WTC11 (cell line): ENCODE results near the gene DOCK8. TPM values are rescaled to one million over a fixed set of nuclear protein-coding genes. Genes with fewer than 3 reads are reported as not detected.

Source experiments
- ATAC-seq: fragments of 200-7000 bp; cut with Tn5 transposase; 2 replicates; pipeline ENCODE4 v1.10.0; 2021; ENCODE audit warnings: mild to moderate bottlenecking, moderate library complexity
- CTCF ChIA-PET: fragments of 300-600 bp; sonication (Branson Sonifier 250); formaldehyde crosslinking; loops from one replicate; lab custom pipeline; 2021; ENCODE audit warnings: antibody characterized with exemption; lab: Charles Lee
- POLR2A ChIA-PET: fragments of 350-600 bp; sonication (Branson Sonifier 250); formaldehyde crosslinking; loops from one replicate; lab custom pipeline; 2021; ENCODE audit warnings: antibody characterized with exemption; lab: Charles Lee
- DNase-seq: peaks from one replicate; pipeline ENCODE4 v3.0.0; 2021; ENCODE audit warnings: low spot score
- H3K27ac Mint-ChIP-seq: 2 replicates; pipeline ENCODE4 v1.8.0; 2021; ENCODE audit warnings: mixed read lengths
- H3K27me3 Mint-ChIP-seq: 2 replicates; pipeline ENCODE4 v1.8.0; 2021; ENCODE audit warnings: low read depth, mild to moderate bottlenecking, moderate library complexity, mixed read lengths
- H3K36me3 Mint-ChIP-seq: 2 replicates; pipeline ENCODE4 v1.8.0; 2021; ENCODE audit warnings: mixed read lengths
- H3K4me1 Mint-ChIP-seq: 2 replicates; pipeline ENCODE4 v1.8.0; 2022; ENCODE audit warnings: mixed read lengths
- H3K4me3 Mint-ChIP-seq: 2 replicates; pipeline ENCODE4 v1.8.0; 2021; ENCODE audit warnings: mild to moderate bottlenecking, moderate library complexity, mixed read lengths
- H3K9me3 Mint-ChIP-seq: 2 replicates; pipeline ENCODE4 v1.8.0; 2021; ENCODE audit warnings: mixed read lengths
- ATF3 ChIP-seq: sonication (generic); formaldehyde crosslinking; conservative IDR thresholded peaks from 2 replicates; pipeline ENCODE4 v1.8.1; 2022; ENCODE audit warnings: mild to moderate bottlenecking, missing genetic modification reagents
- CBFB ChIP-seq: sonication (generic); formaldehyde crosslinking; IDR thresholded peaks from 2 replicates; pipeline ENCODE4 v1.8.1; 2022; ENCODE audit warnings: mild to moderate bottlenecking, low read depth, missing genetic modification reagents
- ESRRA ChIP-seq: sonication (generic); formaldehyde crosslinking; IDR thresholded peaks from 2 replicates; pipeline ENCODE4 v1.8.1; 2022; ENCODE audit warnings: mild to moderate bottlenecking, missing genetic modification reagents, borderline replicate concordance
- ETV6 ChIP-seq: sonication (generic); formaldehyde crosslinking; IDR thresholded peaks from 2 replicates; pipeline ENCODE4 v1.8.1; 2022; ENCODE audit warnings: mild to moderate bottlenecking, missing genetic modification reagents
- FOXJ3 ChIP-seq: sonication (generic); formaldehyde crosslinking; IDR thresholded peaks from 2 replicates; pipeline ENCODE4 v1.9.0; 2021; ENCODE audit warnings: missing genetic modification reagents, mild to moderate bottlenecking, borderline replicate concordance
- IRF2 ChIP-seq: sonication (generic); formaldehyde crosslinking; IDR thresholded peaks from 2 replicates; pipeline ENCODE4 v1.8.0; 2022; ENCODE audit warnings: low read depth, missing genetic modification reagents, borderline replicate concordance
- KAT7 ChIP-seq: sonication (generic); formaldehyde crosslinking; IDR thresholded peaks from 2 replicates; pipeline ENCODE4 v1.8.1; 2023; ENCODE audit warnings: missing genetic modification reagents, mild to moderate bottlenecking, borderline replicate concordance
- MAX ChIP-seq: sonication (generic); formaldehyde crosslinking; IDR thresholded peaks from 2 replicates; pipeline ENCODE4 v1.8.0; 2022; ENCODE audit warnings: mild to moderate bottlenecking, missing genetic modification reagents
- NR3C1 ChIP-seq: sonication (generic); formaldehyde crosslinking; conservative IDR thresholded peaks from 2 replicates; pipeline ENCODE4 v1.8.1; 2023; ENCODE audit warnings: low read depth, mild to moderate bottlenecking, missing genetic modification reagents
- PRRX2 ChIP-seq: fragments of 250-450 bp; sonication (Bioruptor Pico); IDR thresholded peaks from 2 replicates; pipeline ENCODE4 v1.8.0; 2021; ENCODE audit warnings: mild to moderate bottlenecking
- RELA ChIP-seq: sonication (generic); formaldehyde crosslinking; IDR thresholded peaks from 2 replicates; pipeline ENCODE4 v1.8.1; 2022; ENCODE audit warnings: missing genetic modification reagents, mild to moderate bottlenecking, borderline replicate concordance
- TCF7 ChIP-seq: sonication (generic); formaldehyde crosslinking; IDR thresholded peaks from 2 replicates; pipeline ENCODE4 v1.8.0; 2022; ENCODE audit warnings: mild to moderate bottlenecking, low read depth, missing genetic modification reagents, moderate library complexity
- TP53 ChIP-seq: sonication (generic); formaldehyde crosslinking; IDR thresholded peaks from 2 replicates; pipeline ENCODE4 v1.8.1; 2023; ENCODE audit warnings: mild to moderate bottlenecking, missing genetic modification reagents
- ZNF281 ChIP-seq: sonication (generic); formaldehyde crosslinking; IDR thresholded peaks from 2 replicates; pipeline ENCODE4 v1.8.0; 2023; ENCODE audit warnings: mild to moderate bottlenecking, missing genetic modification reagents
- ZNF396 ChIP-seq: fragments of 250-450 bp; sonication (Bioruptor Pico); IDR thresholded peaks from 2 replicates; pipeline ENCODE4 v1.8.0; 2021; ENCODE audit warnings: mild to moderate bottlenecking, moderate library complexity, borderline replicate concordance
- ZNF416 ChIP-seq: fragments of 250-450 bp; sonication (Bioruptor Pico); IDR thresholded peaks from 2 replicates; pipeline ENCODE4 v1.9.0; 2021; ENCODE audit warnings: mild to moderate bottlenecking, inconsistent platforms
- total RNA-seq: library from RNA; stranded (reverse); gene quantifications from 3 replicates; pipeline ENCODE4 v1.2.3, GENCODE V29; 2021
- TF ChIP-seq, protein P1 (sequence below): fragments of 250-450 bp; sonication (Bioruptor Pico); IDR thresholded peaks from 2 replicates; pipeline ENCODE4 v1.9.0; 2021; ENCODE audit warnings: mild to moderate bottlenecking
- TF ChIP-seq, protein P2 (sequence below): sonication (generic); formaldehyde crosslinking; IDR thresholded peaks from 2 replicates; pipeline ENCODE4 v1.8.1; 2022; ENCODE audit warnings: mild to moderate bottlenecking, missing genetic modification reagents, moderate library complexity, borderline replicate concordance
- TF ChIP-seq, protein P3 (sequence below): sonication (generic); formaldehyde crosslinking; IDR thresholded peaks from 2 replicates; pipeline ENCODE4 v1.8.1; 2022; ENCODE audit warnings: low read depth, missing genetic modification reagents, borderline replicate concordance
- TF ChIP-seq, protein P4 (sequence below): sonication (generic); formaldehyde crosslinking; IDR thresholded peaks from 2 replicates; pipeline ENCODE4 v1.8.1; 2023; ENCODE audit warnings: mild to moderate bottlenecking, missing genetic modification reagents, moderate library complexity

The DOCK8 gene
- total RNA-seq, 1 experiment from 2014 or later = 3.2 TPM

DNA sequence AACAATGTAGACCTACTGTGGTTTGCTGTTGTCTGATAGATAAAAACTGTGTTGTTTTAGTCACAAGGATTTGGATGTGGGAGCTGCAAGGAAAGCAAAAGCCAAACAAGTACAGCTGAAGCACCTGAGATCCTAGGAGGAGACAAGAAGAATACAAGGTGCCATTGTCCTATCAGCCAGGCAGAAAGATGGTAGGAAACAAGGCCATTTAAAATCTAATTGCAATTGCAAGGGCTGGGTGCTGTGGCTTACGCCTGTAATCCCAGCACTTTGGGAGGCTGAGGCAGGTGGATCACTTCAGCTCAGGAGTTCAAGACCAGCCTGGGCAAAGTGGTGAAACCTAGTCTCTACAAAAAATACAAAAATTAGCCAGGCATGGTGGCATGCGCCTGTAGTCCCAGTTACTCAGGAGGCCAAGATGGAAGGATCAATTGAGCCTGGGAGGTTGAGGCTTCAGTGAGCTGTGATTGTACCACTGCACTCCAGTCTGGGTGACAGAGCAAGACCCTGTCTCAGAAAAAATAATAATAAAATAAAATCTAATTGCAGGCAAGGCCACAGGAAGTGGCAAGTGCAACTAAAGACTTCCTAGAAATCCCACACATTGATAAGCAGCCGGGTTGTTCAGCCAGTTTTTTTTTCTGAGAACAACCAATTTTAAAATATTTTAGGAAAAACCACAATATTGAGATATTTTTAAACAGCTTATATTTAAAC, 22.6 kb downstream of the DOCK8 start (continued):
- no peak for TF ChIP-seq ZNF281 (CRISPR knock-in tag)

GRCh38 chr9:237858-238345, 23.2 kb downstream of the DOCK8 start:
- Mint-ChIP-seq H3K9me3 (peaks cover 31% of the 10 kb centered on the region), H3K4me1 (no peaks in the 10 kb centered on the region), H3K4me3 (no peak overlapping the region), H3K36me3 (peaks cover 18% of the 10 kb centered on the region), H3K27me3 (peaks cover 6% of the 10 kb centered on the region; the same call in 1 of the 2 replicates), H3K27ac (no peak overlapping the region)
- DNase-seq (no peak), ATAC-seq (no peak)
- ChIA-PET CTCF (no interaction called here), POLR2A (no interaction called here)
- TF ChIP-seq, protein P1, sequence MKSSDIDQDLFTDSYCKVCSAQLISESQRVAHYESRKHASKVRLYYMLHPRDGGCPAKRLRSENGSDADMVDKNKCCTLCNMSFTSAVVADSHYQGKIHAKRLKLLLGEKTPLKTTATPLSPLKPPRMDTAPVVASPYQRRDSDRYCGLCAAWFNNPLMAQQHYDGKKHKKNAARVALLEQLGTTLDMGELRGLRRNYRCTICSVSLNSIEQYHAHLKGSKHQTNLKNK = no peak
- TF ChIP-seq TP53 (CRISPR knock-in tag) (no peak), ESRRA (CRISPR knock-in tag) (no peak), TCF7 (CRISPR knock-in tag) (no peak), ZNF416 (CRISPR knock-in tag) (no peak), IRF2 (CRISPR knock-in tag) (no peak), CBFB (no peak), RELA (CRISPR knock-in tag) (no peak), PRRX2 (CRISPR knock-in tag) (no peak), ATF3 (CRISPR knock-in tag) (no peak), ZNF396 (CRISPR knock-in tag) (no peak), KAT7 (CRISPR knock-in tag) (no peak), NR3C1 (CRISPR knock-in tag) (no peak)
- TF ChIP-seq, protein P2, sequence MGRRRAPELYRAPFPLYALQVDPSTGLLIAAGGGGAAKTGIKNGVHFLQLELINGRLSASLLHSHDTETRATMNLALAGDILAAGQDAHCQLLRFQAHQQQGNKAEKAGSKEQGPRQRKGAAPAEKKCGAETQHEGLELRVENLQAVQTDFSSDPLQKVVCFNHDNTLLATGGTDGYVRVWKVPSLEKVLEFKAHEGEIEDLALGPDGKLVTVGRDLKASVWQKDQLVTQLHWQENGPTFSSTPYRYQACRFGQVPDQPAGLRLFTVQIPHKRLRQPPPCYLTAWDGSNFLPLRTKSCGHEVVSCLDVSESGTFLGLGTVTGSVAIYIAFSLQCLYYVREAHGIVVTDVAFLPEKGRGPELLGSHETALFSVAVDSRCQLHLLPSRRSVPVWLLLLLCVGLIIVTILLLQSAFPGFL (CRISPR knock-in tag) = no peak

DNA sequence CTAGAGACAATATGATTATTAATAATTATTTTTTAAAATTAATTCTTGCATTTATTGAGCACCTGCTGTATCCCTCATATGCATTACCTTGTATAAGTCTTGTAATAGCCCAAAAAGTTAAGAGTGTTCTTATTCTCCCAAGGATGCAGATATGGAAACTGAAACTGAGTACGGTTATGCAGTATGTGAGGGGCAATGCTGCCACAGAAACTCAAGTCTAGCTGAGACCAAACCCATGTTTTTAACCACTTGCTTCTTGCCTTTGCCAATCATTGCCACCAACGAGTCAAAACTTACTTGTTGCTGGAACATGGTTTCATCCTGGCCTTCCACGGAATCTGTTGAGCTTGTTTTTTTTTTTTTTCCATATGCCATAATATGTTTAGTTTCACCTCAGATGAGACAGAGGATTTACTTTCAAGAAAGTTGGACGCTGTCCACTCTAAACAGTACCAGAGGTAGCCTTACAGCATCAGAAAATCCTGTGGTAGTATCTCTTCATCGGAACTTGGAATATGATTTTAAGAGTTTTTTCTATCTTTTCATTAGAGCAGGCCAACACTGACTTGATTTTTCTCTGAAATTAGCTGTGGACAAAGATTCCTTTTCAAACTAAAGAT, 27.9 kb downstream of the DOCK8 start:
- Mint-ChIP-seq H3K27me3 (no peaks in the 10 kb centered on the region), H3K4me3 (no peak overlapping the region), H3K9me3 (no peaks in the 10 kb centered on the region), H3K27ac (no peak overlapping the region), H3K4me1 (no peaks in the 10 kb centered on the region), H3K36me3 (no peaks in the 10 kb centered on the region)
- ChIA-PET CTCF (no interaction called here), POLR2A (no interaction called here)
- DNase-seq (no peak), ATAC-seq (no peak)
- TF ChIP-seq, protein P3, sequence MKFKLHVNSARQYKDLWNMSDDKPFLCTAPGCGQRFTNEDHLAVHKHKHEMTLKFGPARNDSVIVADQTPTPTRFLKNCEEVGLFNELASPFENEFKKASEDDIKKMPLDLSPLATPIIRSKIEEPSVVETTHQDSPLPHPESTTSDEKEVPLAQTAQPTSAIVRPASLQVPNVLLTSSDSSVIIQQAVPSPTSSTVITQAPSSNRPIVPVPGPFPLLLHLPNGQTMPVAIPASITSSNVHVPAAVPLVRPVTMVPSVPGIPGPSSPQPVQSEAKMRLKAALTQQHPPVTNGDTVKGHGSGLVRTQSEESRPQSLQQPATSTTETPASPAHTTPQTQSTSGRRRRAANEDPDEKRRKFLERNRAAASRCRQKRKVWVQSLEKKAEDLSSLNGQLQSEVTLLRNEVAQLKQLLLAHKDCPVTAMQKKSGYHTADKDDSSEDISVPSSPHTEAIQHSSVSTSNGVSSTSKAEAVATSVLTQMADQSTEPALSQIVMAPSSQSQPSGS (CRISPR knock-in tag) = no peak
- TF ChIP-seq ZNF281 (CRISPR knock-in tag) (no peak), FOXJ3 (no peak), MAX (CRISPR knock-in tag) (no peak), TCF7 (CRISPR knock-in tag) (no peak), ETV6 (CRISPR knock-in tag) (no peak)
- TF ChIP-seq, protein P4, sequence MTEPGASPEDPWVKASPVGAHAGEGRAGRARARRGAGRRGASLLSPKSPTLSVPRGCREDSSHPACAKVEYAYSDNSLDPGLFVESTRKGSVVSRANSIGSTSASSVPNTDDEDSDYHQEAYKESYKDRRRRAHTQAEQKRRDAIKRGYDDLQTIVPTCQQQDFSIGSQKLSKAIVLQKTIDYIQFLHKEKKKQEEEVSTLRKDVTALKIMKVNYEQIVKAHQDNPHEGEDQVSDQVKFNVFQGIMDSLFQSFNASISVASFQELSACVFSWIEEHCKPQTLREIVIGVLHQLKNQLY (CRISPR knock-in tag) = no peak
